ENCODE data around the gene CAMK1D.
"Not testable (repeated sequence)": the region's sequence is repeated elsewhere in the genome, so short reads cannot be mapped to it uniquely, and the experiment has no call there.

Gene CAMK1D

GRCh38 chr10:12803776-12804175 is 454.4 kb downstream of the CAMK1D start:
- H3K4me3 Mint-ChIP-seq: no peak overlapping the region
- no peaks in the 10 kb centered on the region for H3K27me3 Mint-ChIP-seq
- H3K27ac Mint-ChIP-seq: no peak overlapping the region
- H3K4me1 Mint-ChIP-seq (ENCODE audit: low read depth): no peaks in the 10 kb centered on the region
- H3K9me3 Mint-ChIP-seq (ENCODE audit: low read depth): no peaks in the 10 kb centered on the region
- H3K36me3 Mint-ChIP-seq: peaks cover 21% of the 10 kb centered on the region

- H3K27me3 Mint-ChIP-seq: no peaks in the 10 kb centered on the region
- H3K4me1 Mint-ChIP-seq (ENCODE audit: low read depth): no peaks in the 10 kb centered on the region
- H3K4me3 Mint-ChIP-seq: no peak overlapping the region
- no peaks in the 10 kb centered on the region for H3K9me3 Mint-ChIP-seq (ENCODE audit: low read depth)
- no peak overlapping the region for H3K27ac Mint-ChIP-seq
- peaks cover 20% of the 10 kb centered on the region for H3K36me3 Mint-ChIP-seq
Measured at GRCh38 chr10:12806228-12807095, 457.1 kb downstream of the CAMK1D start.

- Mint-ChIP-seq H3K27ac (no peak overlapping the region), H3K4me1 (ENCODE audit: low read depth) (no peaks in the 10 kb centered on the region), H3K27me3 (no peaks in the 10 kb centered on the region), H3K4me3 (no peak overlapping the region), H3K36me3 (peaks cover 21% of the 10 kb centered on the region), H3K9me3 (ENCODE audit: low read depth) (no peaks in the 10 kb centered on the region)
Measured at GRCh38 chr10:12807096-12807755, 457.9 kb downstream of the CAMK1D start.

GRCh38 chr10:12808014-12808613 is 458.8 kb downstream of the CAMK1D start:
- Mint-ChIP-seq H3K9me3 (ENCODE audit: low read depth) (no peaks in the 10 kb centered on the region), H3K36me3 (peaks cover 22% of the 10 kb centered on the region), H3K4me1 (ENCODE audit: low read depth) (no peaks in the 10 kb centered on the region), H3K27me3 (no peaks in the 10 kb centered on the region), H3K27ac (no peak overlapping the region), H3K4me3 (no peak overlapping the region)

- not testable (repeated sequence) for H3K27ac Mint-ChIP-seq; H3K4me3 Mint-ChIP-seq; H3K4me1 Mint-ChIP-seq (ENCODE audit: low read depth); H3K27me3 Mint-ChIP-seq; H3K9me3 Mint-ChIP-seq (ENCODE audit: low read depth)
- peaks cover 34% of the 10 kb centered on the region for H3K36me3 Mint-ChIP-seq
Measured at GRCh38 chr10:12810046-12810445, 460.7 kb downstream of the CAMK1D start.

- peaks cover 35% of the 10 kb centered on the region for H3K36me3 Mint-ChIP-seq
- H3K27ac Mint-ChIP-seq: no peak overlapping the region
- no peaks in the 10 kb centered on the region for H3K27me3 Mint-ChIP-seq
- no peaks in the 10 kb centered on the region for H3K4me1 Mint-ChIP-seq (ENCODE audit: low read depth)
- H3K9me3 Mint-ChIP-seq (ENCODE audit: low read depth): no peaks in the 10 kb centered on the region
- no peak overlapping the region for H3K4me3 Mint-ChIP-seq
Measured at GRCh38 chr10:12811826-12812225, 462.5 kb downstream of the CAMK1D start.

- Mint-ChIP-seq H3K4me1 (ENCODE audit: low read depth) (no peaks in the 10 kb centered on the region), H3K9me3 (ENCODE audit: low read depth) (no peaks in the 10 kb centered on the region), H3K27ac (no peak overlapping the region), H3K27me3 (no peaks in the 10 kb centered on the region), H3K4me3 (no peak overlapping the region), H3K36me3 (peaks cover 33% of the 10 kb centered on the region)
Measured at GRCh38 chr10:12812571-12812970, 463.2 kb downstream of the CAMK1D start.

GRCh38 chr10:12814166-12814565 is 464.8 kb downstream of the CAMK1D start:
- Mint-ChIP-seq H3K36me3 (peaks cover 30% of the 10 kb centered on the region), H3K4me1 (ENCODE audit: low read depth) (no peaks in the 10 kb centered on the region)

GRCh38 chr10:12819071-12819470 is 469.7 kb downstream of the CAMK1D start:
- H3K36me3 Mint-ChIP-seq: peaks cover 18% of the 10 kb centered on the region
- H3K4me3 Mint-ChIP-seq: no peak overlapping the region
- H3K9me3 Mint-ChIP-seq (ENCODE audit: low read depth): no peaks in the 10 kb centered on the region
- no peaks in the 10 kb centered on the region for H3K4me1 Mint-ChIP-seq (ENCODE audit: low read depth)
- H3K27ac Mint-ChIP-seq: no peak overlapping the region
- H3K27me3 Mint-ChIP-seq: no peaks in the 10 kb centered on the region

More at GRCh38 chr10:12814166-12814565, 464.8 kb downstream of the CAMK1D start:
- H3K4me3 Mint-ChIP-seq: no peak overlapping the region
- H3K27ac Mint-ChIP-seq: no peak overlapping the region
- no peaks in the 10 kb centered on the region for H3K9me3 Mint-ChIP-seq (ENCODE audit: low read depth)
- no peaks in the 10 kb centered on the region for H3K27me3 Mint-ChIP-seq

- Mint-ChIP-seq H3K27ac (no peak overlapping the region), H3K9me3 (ENCODE audit: low read depth) (no peaks in the 10 kb centered on the region), H3K4me3 (no peak overlapping the region), H3K36me3 (peaks cover 17% of the 10 kb centered on the region), H3K4me1 (ENCODE audit: low read depth) (no peaks in the 10 kb centered on the region), H3K27me3 (no peaks in the 10 kb centered on the region)
Measured at GRCh38 chr10:12819656-12820055, 470.3 kb downstream of the CAMK1D start.

- Mint-ChIP-seq H3K4me3 (no peak overlapping the region), H3K27me3 (no peaks in the 10 kb centered on the region), H3K9me3 (ENCODE audit: low read depth) (no peaks in the 10 kb centered on the region), H3K4me1 (ENCODE audit: low read depth) (no peaks in the 10 kb centered on the region), H3K27ac (no peak overlapping the region), H3K36me3 (peaks cover 9% of the 10 kb centered on the region)
Measured at GRCh38 chr10:12822126-12822892, 473.0 kb downstream of the CAMK1D start.

- Mint-ChIP-seq H3K9me3 (ENCODE audit: low read depth) (no peaks in the 10 kb centered on the region), H3K36me3 (peaks cover 10% of the 10 kb centered on the region), H3K4me1 (ENCODE audit: low read depth) (no peaks in the 10 kb centered on the region), H3K27ac (no peak overlapping the region), H3K27me3 (no peaks in the 10 kb centered on the region), H3K4me3 (no peak overlapping the region)
Measured at GRCh38 chr10:12822893-12823170, 473.5 kb downstream of the CAMK1D start.

- Mint-ChIP-seq H3K9me3 (ENCODE audit: low read depth) (no peaks in the 10 kb centered on the region), H3K4me1 (ENCODE audit: low read depth) (no peaks in the 10 kb centered on the region), H3K27me3 (no peaks in the 10 kb centered on the region), H3K36me3 (peaks cover 11% of the 10 kb centered on the region), H3K4me3 (no peak overlapping the region), H3K27ac (no peak overlapping the region)
Measured at GRCh38 chr10:12823328-12823727, 474.0 kb downstream of the CAMK1D start.

GRCh38 chr10:12825260-12825849 is 476.0 kb downstream of the CAMK1D start:
- no peaks in the 10 kb centered on the region for H3K4me1 Mint-ChIP-seq (ENCODE audit: low read depth)
- no peak overlapping the region for H3K4me3 Mint-ChIP-seq
- H3K9me3 Mint-ChIP-seq (ENCODE audit: low read depth): no peaks in the 10 kb centered on the region
- H3K27ac Mint-ChIP-seq: no peak overlapping the region
- peaks cover 10% of the 10 kb centered on the region for H3K36me3 Mint-ChIP-seq
- H3K27me3 Mint-ChIP-seq: no peaks in the 10 kb centered on the region

All from activated naive CD8-positive, alpha-beta T cell (primary cell).